ENCODE data around the gene SREBF1. TPM values are rescaled to one million over a fixed set of nuclear protein-coding genes. Genes with fewer than 3 reads are reported as not detected.

Gene SREBF1
- 12.6 TPM for total RNA-seq

DNA sequence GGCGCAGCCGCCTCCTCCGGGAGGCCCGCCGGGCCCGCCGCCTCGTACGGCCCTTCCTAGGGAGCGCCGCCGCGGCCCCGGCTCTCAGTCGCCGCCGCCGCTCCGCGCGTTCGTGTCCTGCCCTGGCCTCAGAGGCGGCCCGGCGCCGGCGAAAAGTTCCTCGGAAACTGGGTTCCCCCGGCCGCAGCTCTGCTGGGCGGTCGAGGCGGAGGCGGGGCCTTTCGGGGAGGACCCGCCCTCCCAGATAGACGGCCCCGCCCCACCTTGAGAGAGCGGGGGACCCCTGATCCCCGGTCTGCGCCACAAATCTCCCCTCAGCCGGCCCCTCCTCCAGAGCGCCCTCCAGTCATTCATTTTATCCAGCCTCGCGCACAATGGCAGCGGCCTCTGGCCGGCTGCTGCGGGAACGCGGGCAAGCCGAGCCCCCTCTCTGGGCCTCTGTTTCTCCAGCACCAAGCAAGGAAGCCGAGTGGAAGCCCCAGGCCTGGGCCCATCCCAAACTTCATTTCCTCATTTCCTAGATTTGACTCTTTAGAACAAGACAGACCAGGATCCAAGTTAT, at the start of gene SREBF1:
Gene SREBF1, minus strand, starts transcription at position 169 of the 562 bp plus-strand sequence. CDS start 169 bp downstream, outside the sequence.
- peak; percentile 58 for DNase-seq

DNA sequence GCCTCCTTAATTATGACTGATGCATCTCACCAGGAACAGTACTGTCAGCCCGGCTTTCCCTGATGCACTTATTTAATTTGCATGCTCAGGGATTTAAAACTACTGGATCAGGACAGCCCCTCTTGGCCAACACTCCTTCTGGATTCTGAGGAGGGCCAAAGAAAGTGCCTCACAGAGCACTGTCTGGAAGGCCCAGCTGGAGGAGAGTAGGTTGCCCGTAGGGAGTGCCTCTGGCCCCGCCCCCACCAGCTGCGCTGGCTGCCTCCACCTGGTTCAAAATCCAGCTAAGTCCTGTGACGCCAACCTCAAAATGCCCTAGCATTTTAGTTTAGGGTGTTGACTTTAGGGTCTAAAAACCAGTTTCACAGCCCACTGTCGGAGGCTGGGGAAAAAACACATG, 49.4 kb upstream of the SREBF1 start:
- DNase-seq = no peak

DNA sequence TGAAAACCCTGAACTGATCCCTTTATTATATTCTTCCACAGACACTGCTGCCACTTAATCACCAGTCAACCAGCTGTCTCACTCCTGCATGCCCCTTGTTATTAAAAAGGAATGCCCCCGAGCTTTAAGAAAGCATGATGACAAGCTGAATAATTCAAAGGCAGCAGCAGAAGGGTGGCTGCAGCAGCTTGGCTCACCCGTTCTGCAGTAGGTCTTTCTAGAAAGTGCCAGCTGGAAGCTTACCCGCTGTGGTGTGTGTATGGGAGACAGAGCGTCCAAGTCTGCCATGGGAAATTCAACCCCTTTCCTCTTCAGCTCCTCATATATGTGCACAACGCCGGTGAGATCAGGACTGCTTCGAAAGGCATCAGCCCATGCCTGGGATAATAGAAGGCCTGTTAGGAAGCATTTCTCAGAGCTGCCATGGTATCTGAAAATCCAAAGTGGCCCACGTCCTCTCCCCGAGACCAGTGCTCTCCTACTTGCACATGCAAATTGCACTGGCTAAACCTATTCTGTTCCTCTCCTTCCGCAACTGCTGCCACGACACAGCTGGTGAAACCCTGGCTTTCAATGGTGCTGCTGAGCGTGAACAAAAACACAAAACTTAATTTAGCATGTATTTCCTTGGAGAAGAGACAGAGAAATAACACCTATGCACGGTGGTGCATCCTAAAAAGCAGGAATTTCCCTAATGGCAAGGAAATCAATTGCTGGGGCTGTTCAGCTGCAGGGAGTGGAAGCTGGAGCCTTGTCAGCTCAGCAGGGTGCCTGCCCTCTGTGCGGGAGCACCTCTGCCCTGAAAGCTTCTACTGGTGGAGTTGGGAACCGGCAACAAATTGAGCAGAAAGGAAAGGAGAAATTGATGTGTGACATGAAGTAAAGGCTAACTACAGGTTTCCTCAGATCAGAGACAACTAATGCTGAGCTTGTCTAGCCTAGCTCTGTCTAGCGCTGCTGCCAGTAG, 47.9 kb upstream of the SREBF1 start:
- peak; percentile 58 for DNase-seq

DNA sequence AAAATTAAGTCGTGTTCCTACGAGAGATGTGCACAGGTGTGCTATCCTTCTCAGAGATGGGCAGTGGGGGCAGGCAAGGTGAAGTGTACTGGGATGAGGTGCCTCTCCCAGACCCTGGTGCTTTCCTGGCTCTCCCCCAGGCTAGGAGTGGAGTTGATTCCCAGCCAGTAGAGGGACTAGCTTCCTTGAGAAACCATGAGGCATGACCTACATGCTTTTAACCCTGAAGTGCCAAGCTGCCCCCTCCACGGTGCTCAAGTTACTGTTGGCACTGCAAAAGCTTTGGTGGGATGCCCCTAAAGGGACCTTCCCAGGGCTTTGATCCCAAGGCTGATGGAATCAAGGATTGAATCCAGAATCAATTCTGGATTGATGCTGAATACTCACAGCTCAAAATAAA, 47.0 kb upstream of the SREBF1 start:
- DNase-seq = no peak

DNA sequence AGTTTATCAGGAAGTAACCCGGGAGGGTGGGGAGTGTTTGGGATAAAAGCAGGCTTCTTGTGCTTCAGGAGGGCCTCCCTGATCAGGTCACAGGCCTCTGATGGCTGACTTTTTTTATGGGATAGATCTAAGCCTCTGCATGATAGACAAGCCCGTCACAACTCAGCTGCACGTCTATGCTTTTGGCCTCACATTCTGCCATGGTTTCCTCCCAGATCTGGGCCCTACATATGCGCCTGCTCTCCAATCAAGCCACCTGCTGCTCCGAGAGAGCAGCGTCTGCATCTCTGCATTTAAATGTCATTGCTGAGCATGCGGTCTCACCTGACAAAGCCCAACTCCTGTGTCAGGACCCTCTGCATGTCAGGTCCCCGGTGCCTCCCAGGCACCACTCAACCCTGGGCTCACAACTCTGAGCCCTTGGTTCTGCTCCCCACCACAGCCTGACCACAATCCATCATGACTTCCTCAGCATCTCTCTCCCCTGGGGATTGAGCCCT, 45.3 kb upstream of the SREBF1 start:
- no peak for DNase-seq

DNA sequence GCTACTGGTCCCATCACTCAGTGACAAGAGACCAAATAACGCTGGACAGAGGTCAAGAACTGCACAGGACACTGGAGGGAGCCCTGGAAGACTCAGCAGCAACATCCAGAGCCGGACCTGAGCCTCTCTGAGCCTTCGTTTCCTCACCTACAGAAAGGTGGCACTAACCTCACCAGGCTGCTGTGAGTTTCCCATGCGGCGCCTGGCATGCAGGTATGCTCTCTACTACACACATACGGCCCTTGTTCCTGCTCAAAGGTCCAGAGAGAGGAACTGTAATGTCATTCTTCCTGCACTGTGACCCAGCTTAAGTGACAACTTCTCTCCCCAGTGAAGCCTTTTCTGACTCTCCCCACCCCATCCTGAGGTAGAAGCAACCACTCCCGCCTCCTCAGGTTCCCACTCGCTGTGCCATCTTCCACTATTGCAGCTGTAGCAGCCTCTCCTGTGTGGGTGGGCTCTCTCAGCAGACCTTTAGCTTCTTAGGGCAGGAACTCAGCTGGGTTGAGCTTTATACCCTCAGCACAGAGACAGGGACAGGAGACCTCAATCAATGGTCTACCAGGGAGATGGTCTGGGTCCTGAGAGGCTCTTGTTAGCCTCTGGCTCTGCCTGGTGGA, 43.9 kb upstream of the SREBF1 start:
- DNase-seq = no peak

DNA sequence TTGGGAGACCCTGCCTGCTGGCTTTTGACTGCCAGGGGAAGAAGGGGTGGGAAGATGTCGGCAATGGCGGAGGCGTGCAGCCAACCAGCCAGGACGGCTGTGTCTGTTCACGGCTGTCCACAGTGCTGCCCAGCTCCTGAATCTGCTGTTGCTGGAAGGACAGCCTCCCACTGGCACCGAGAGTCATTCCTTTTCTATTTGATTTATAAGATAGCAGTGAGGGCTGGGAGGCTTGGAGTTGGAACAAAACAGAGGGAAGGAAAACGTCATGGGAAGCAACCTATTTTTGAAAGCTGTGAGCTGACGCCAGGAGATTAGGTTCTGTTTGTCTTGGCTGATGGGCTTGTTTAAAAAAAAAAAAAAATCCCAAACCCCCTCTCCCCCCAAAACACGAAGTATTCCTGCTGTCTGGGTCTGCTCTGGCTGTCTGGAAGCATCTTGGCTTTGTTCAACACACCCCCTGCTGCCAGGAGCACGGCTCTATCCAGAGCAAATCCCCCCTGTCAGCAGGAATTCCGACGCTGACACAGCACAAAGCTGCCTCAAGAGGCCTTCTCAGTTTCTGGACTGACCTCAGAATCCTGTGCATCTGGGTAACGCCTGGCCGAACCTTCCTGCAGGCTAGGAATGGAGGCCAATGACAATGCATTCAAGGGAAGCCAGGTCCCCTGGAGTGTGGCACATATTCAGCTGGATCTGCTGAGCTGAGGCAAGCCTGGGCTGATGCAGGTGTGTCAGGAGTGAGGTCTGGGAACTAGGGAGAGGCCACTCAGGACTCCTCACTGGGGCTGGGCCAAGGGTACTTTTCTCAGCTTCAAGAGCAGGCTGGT, 41.0 kb upstream of the SREBF1 start:
- DNase-seq = peak; percentile 42

DNA sequence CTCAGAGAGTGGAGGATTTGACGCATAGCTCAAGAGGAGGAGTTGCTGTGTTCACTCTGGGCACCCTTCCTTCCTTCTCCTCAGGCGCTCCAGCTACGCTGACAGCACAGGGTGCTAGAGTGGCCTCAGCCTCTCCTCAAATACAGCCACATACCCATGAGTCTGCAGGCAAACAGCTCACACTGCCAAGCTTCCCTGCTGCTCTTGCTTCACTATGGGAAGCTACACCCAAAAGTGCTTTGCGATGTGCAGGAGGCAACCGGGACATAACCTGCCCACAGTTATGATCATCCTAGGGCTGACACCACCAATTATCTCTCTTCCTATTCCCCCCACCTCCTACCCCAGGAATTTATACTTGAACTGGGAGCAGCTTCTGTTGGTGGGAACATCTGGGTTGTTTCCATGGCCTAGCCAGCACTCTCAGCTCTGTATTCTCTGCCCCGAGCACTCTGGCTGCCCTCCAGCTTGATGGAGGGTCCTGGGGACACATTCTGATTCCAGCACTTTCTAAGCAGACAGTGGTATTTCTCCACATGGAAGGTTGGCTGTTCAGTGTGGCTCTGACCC, 40.3 kb upstream of the SREBF1 start:
- peak; percentile 35 for DNase-seq

DNA sequence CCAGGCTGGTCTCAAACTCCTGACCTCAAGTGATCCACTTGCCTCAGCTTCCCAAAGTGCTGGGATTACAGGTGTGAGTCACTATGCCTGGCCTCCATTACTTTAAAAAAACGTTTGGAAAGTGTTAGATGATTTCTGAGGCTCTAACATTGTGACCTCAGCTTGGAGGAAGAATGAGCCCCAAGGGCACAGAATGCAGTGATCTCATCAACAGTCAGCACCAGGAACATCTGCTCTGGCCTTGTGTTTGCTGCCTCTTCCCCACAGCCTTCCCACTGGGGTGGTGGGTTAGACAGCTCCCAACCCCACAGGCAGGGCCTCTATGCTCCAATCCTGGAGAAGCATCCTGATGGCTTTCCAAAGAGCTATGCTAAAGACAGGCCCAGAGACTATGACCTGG, 37.7 kb upstream of the SREBF1 start:
- DNase-seq = no peak

DNA sequence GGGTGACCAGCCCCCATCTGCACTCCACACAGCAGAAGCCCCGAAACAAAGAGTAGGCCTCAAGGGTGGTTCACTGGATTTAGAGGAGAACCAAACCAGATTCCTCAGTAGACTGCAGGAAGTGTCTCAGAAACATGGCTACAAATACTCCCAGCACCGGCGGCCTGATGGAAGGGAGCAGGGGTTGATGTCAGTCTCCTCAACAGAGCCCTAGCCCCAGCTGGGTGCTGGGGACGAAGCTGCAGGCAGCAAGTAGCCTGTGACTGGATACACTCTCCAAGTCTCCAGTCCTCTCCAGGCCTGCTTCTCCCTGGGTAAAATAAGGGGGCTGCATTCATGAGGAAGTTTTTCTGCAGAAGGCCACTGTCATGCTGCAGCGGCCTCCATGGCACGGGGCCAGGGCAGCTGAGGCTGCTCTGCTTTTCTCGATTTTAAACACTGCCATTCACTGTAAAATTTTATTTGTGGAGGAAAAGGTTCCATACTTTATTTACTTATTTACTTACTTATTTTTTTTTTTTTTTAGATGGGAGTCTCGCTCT, 36.7 kb upstream of the SREBF1 start:
- no peak for DNase-seq

DNA sequence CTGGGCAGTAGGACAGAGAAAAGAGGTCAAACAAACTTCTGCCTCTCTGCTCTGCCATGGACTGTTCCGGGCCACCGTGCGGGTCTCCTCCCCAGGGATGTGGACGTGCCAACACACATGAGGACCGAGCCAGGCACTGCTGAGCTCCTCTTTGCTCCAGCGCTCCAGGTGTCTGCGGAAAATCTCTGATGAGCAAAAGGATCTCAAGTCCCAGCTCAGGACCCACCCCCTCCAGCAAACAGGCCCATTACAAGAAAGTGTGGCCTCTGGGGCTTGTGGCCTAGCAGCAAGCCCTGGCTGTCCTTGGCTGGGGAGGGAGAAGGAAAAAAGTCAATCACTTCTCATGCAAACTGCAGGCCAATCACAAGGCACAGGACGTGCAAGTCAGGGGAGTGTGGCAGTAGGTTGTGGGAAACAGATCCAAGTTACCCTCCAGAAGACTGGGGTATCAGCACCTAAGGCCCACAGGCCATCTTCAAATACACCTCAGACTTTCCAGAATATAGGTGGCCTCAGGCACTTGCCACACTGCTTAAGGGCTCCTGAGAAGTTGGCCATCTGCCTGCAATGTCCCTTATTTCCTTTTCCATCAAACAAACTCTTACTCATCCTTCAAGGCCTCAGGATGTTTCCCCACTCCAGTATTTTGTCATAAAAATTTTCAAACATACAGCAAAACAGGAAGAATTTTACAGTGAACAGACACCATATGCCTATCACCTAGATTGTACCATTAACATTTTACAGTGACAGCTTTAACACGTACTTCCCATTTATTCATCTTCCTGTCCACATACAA, 36.0 kb upstream of the SREBF1 start:
- no peak for DNase-seq

DNA sequence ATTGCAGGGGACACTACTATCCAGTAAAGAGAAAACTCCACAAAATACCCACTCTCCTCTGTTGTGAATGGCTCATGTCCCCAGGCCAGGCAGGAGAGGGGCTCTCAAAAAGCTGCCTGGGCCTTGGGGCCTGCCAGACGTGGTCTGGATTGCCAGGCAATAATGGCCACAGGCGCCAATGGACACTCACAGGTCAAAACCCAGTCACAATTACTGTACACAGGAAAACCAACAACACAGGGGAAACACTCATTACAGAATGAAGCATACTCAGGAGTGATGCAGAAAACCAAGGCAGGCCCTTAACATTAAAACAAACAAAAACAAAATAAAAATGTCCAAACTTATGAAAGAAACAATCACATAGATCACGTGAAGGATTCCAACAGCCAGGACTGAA, 35.1 kb upstream of the SREBF1 start:
- no peak for DNase-seq

DNA sequence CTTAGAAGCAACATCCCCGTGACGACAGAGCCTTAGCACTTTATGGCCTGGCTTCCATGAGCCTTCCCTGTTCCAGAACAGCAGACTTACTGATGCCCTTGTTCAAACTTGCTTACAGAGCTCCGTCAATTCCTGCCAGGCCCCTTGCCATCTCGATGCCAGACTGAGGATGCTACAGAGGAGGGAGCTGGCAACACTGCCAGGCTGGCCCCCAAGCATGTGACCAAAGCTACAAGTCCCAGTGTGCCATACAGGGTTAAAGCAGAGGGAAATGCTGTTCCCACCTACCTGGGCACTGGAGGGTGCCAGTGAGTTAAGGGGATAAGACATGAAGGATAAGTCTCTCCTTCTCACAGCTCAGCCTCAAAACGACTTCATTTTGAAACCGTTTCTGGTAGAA, 33.5 kb upstream of the SREBF1 start:
- no peak for DNase-seq

DNA sequence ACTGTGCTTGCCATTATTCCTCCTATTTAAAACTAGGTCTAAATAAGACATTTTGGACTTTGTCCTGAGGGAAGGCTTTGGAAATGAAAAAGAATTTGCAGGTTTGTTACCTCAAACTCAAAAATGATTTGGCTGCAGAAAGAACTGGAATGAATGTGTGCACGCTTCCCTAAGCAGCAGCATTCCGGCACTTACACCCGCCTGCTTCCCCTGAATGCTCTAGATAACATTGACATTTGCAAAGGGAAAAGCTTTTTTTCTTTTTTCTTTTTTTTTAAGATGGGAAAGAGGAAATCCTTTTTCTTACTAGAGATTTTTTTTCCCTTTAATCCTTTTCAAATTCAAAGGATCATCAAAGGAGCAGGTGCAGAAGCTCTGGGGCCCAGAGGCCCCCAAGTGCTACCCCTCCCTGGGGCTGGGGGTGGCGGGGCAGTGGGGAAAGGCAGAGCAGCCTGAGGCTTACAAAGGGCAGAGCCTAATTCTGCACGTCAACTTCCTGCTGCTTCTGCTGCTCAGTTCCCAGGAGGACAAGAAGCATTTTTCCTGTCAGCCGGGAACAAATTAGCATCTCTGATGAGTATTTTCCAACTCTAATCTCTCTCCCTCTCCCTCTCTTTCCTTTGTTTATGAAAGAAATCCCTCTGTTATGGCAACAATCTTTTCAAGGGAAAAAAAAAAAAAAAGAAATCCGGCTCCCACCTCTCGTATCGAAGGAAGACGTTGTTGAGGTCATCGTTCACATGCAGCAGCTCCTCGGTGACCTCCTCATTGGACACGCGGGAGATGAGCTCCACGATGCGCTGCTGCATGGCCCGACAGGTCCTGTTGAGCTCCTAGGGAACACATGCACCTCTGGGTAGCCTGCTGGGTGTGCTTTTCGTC, 32.1 kb upstream of the SREBF1 start:
- no peak for DNase-seq

DNA sequence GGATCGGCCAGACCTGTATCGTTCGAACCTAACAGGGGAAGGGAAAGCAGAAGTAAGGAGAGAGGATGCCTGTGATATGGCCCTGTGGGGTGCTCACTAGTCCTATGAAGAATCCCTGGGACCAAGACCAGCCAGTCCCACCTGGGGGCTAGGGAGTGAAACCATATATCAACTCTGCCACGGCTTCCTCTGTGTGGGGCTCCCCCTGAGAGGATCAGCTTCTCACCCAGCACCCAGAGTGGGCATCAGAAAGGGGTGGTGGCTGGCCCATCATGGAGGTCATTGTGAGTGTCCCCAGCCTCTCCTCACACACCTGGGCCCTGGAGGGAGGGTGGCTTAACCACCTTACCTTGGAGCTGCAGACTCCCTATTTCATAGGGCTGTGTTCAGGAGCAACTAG, 30.1 kb upstream of the SREBF1 start:
- no peak for DNase-seq

DNA sequence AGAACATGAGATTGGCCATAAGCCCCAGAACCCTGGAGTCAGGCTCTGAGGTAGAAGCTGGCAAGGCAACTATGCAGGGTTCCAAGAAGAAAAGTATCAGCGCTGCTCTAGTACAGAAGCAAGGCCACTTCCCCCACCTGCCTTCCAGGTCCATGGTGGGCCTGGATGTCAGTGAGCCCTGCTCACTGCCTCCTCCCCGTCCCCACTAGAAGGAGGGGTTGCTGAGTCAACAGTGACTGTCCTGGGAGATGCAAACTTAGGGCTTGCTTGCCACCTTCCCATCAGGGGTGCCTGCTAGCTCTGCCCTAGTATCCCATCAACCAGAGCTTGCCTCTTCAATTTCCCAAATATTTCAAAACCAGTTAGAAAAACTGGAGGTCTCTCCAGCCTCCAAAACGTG, 29.6 kb upstream of the SREBF1 start:
- no peak for DNase-seq

DNA sequence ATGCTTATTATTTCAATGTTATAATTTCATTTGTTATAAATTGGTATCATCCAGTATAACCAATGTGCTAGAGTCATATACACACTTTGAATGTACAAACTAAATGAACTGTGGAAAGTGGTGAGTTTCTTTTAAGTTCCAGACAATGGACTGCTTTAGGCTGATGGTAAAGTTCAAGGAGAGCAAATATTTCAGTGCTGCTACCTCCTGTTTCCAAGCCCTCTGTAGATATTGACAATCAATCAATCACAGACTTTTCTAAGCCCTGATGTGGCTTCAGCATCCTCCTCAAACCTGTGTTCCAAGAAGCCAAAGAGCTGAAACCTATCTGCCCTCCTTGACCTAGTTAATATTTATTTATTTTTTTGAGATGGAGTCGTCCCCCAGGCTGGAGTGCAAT, 28.2 kb upstream of the SREBF1 start:
- DNase-seq = no peak

DNA sequence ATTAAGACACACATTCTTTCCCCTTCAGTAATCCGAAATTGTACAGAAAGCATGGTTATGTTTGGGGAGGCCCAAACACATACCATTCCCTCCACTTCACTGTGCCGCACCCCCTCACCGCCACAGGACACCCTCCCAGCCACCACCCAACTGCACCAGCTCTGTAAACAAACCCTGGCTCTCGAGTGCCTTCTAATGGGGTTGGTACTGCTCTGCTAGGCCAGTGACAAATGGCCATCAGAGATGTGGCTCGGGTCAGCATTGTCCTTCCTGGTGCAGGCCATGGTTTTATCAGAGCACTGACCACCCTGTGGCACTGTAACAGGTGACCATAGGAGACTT, 24.0 kb upstream of the SREBF1 start:
- no peak for DNase-seq

DNA sequence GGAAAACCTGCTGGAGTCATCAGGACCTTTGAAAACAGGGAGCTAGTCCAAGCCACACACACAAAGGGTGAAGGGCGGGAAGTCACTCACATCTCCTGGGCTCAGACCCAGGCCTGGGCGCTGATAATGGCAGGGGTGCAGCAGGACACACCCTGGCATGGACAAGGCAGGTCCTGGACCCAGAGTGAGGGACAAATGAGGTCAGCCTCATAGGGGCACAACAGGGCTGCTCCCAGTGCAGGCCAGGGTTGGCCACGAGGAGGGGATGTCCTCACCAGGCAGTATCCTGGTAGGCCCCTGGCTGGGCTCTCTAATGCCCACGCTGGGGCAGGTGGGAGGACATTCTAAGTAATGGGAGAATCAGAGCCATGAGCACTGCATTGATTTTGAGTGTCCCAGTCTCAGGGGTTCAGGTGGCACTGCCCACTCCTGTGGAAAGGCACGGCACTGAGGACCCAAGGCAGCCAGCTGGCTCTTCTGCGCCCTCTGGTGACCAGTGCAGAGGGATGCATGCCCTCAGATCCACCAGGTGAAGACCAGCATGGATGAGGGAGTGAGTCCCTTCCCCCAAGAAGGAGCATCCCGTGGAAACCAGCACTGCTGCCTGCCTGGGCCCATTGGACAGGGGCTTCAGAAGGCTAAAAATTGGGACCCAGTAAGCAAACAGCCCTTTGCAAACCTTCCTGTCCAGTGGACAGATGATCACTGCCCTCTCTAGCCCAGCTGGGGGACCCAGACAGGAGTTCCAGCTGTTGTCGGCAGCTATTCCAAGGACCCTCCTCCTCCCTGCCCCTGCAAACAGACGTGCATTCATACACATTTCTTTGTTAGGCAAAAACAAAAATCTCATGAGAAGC, 23.4 kb upstream of the SREBF1 start:
- DNase-seq = peak; percentile 46
